Colonic mucosa (tissue), 4 donors: ENCODE measurements around the gene CD72. TPM values are rescaled to one million over a fixed set of nuclear protein-coding genes. Genes with fewer than 3 reads are reported as not detected.

ENCODE experiments used
- DNase-seq: peaks from one replicate; pipeline ENCODE4 v3.0.0-alpha.2; 2020
- H3K27ac ChIP-seq: fragments of 200-600 bp; one replicate; pipeline ENCODE4 v1.8.0; 2021
- H3K27me3 ChIP-seq: fragments of 200-600 bp; one replicate; pipeline ENCODE4 v1.8.0; 2021
- H3K36me3 ChIP-seq: fragments of 200-600 bp; one replicate; pipeline ENCODE4 v1.8.0; 2021
- H3K4me1 ChIP-seq: fragments of 200-600 bp; one replicate; pipeline ENCODE4 v1.8.0; 2021; ENCODE audit warnings: mild to moderate bottlenecking
- H3K4me3 ChIP-seq: fragments of 200-600 bp; one replicate; pipeline ENCODE4 v1.8.0; 2021
- H3K9ac ChIP-seq, 2 donors: one replicate each; pipeline ENCODE4 v1.7.0; 2013; ENCODE audit warnings: control low read depth in 2 of 2, low read depth in 2 of 2, low read length in 2 of 2
- H3K9me3 ChIP-seq: fragments of 200-600 bp; one replicate; pipeline ENCODE4 v1.8.0; 2021
- intact Hi-C: fragments of 100-400 bp; cut with DNase I; formaldehyde crosslinking; loops from one replicate; pipeline ENCODE4 v1.14.1; 2022
- total RNA-seq, 2 donors: library from RNA; stranded (reverse); fragmentation: NEBNext Ultra II Directional in 1 of 2; extraction: Animal tissue kit (Norgen Biotek cat#: 25700) in 1 of 2; gene quantifications; one replicate each; pipeline ENCODE4 v1.2.1, GENCODE V29; 2021
- TF ChIP-seq, protein P1 (sequence below): fragments of 200-600 bp; IDR thresholded peaks from one replicate; pipeline ENCODE4 v1.8.0; 2022; ENCODE audit warnings: antibody characterized with exemption, mild to moderate bottlenecking
- donor health status: healthy.
- donor health status: DM: no; HTN: no; CAD: no.
- donor health status: DM: no; HTN: no; CAD: no.

CD72 gene
- total RNA-seq, 2 donors from 2014 or later = 0.69 to 2.7 TPM

DNA sequence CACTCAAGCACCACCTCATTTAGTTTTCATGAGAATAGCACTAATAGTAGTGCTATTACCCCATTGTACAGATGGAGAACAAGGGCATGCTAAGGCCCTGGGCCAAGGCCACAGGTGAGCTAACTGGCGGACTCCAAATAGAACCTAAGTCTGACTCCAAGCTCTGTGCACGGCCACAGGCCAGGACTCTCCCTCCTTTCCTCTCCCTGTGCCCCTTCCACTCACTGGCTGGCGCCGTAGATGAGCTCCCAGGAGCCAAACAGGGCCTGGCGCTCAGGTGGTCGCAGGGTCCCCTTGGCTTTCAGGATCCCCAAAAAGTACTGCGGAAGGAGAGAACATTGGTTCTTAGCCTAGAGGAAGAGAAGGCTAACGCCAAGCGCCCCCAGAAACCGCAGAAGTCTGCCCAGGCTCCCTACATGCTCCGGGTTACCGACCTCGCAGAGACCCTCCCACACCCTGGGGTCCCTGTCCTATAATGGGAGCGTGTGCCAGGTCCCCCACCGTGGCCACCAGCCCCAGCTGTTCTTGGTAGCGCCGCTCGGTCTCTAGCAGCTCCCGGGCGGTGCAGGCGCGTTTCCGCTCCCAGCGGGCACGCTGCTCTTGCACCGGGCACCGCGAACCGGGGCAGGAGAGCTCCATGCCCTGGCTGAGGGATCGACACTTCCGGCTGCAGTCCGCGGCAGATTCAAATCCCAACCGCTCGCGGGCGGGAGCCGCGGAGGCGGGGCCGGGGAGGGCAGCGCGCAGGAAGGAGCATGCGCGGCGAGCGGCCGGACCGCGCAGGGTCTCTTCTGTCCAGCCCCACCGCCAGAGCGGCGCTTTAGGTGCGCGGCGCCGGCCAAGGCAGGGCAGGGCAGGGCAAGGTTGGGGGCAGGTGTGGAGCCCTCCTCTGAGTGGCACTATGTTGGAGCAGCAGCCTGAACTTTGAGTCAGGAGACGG, 46.6 kb upstream of the CD72 start, which contains the start of gene ARHGEF39:
TSS of gene ARHGEF39 (minus strand) at position 665 of the 940 bp plus-strand sequence. CDS start at position 639, 26 bp downstream.
- intact Hi-C loops = loop anchor here (5.0 kb wide), 1 partner anchor 68 kb away; the partner anchor contains the start of genes CREB3 and TLN1
- H3K4me3 ChIP-seq = peak within 1 kb of the TSS; percentile 49
- no peaks in the 10 kb centered on the region for H3K9me3 ChIP-seq
- peak within 1 kb of the TSS; percentile 80 to 81 for H3K9ac ChIP-seq
- H3K36me3 ChIP-seq = no peaks in the 10 kb centered on the region
- H3K27ac ChIP-seq = peak within 1 kb of the TSS; percentile 42
- no peaks in the 10 kb centered on the region for H3K27me3 ChIP-seq
- DNase-seq = peak; percentile 91
- peaks cover 17% of the 10 kb centered on the region for H3K4me1 ChIP-seq
- TF ChIP-seq, protein P1, sequence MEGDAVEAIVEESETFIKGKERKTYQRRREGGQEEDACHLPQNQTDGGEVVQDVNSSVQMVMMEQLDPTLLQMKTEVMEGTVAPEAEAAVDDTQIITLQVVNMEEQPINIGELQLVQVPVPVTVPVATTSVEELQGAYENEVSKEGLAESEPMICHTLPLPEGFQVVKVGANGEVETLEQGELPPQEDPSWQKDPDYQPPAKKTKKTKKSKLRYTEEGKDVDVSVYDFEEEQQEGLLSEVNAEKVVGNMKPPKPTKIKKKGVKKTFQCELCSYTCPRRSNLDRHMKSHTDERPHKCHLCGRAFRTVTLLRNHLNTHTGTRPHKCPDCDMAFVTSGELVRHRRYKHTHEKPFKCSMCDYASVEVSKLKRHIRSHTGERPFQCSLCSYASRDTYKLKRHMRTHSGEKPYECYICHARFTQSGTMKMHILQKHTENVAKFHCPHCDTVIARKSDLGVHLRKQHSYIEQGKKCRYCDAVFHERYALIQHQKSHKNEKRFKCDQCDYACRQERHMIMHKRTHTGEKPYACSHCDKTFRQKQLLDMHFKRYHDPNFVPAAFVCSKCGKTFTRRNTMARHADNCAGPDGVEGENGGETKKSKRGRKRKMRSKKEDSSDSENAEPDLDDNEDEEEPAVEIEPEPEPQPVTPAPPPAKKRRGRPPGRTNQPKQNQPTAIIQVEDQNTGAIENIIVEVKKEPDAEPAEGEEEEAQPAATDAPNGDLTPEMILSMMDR = no peak

DNA sequence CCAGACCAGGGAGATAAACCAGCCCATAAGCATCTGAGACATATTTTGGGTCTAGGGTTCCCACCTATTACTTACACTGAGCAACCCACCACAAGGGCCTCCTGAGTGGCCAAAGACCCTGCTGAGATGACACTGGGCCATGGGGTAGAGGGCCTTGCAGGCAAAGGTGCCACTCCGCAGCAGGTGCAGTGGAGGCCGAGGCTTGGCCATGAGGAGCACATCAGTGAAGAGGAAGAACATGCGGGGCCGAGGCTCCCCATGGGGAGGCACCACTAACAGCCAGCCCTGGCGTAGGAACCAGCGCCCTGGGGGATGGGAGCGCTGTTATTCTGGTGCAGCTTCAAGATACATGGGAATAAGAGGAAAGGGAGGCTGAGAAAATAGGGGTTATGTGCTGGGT, 44.2 kb upstream of the CD72 start:
- Histone ChIP-seq H3K27me3 (no peaks in the 10 kb centered on the region), H3K36me3 (no peaks in the 10 kb centered on the region), H3K9me3 (no peaks in the 10 kb centered on the region), H3K27ac (peak overlapping the region; percentile 81), H3K4me1 (peaks cover 24% of the 10 kb centered on the region), H3K9ac (no peak overlapping the region), H3K4me3 (no peak overlapping the region)
- DNase-seq = no peak
- intact Hi-C loops = loop anchor here (5.0 kb wide), 1 partner anchor 70 kb away; the partner anchor contains the start of genes CREB3 and TLN1
- TF ChIP-seq, protein P1 = no peak

DNA sequence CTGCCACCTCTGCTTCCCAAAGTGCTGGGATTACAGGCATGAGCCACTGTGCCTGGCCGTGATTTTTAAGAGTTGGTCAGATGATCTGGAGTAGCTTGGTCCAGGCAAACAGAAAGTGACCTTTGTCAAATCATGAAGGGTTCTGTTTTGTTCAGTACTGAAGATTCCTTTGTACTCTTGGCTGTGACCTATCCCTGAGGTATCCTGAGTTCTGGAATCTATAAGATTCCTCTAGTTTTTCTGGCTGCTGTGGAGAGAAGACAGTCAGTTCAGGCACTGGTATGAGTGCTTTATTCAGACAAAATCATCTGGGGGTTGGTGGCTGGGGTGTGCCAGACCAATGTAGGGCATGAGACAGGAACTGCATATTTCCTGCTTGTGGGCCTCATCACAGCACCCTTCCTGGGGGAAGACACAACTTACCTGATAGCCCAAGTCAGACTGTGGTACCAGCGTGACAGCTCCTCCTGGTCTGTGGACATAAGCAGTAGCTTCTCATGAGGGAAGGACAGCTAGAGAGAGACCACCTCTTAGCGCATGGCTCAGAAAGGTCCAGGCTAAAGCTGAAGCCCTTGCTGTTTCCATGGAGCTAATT, 43.6 kb upstream of the CD72 start:
- Histone ChIP-seq H3K4me1 (peaks cover 24% of the 10 kb centered on the region), H3K9me3 (no peaks in the 10 kb centered on the region), H3K27ac (peak overlapping the region; percentile 81), H3K4me3 (no peak overlapping the region), H3K27me3 (no peaks in the 10 kb centered on the region), H3K36me3 (no peaks in the 10 kb centered on the region), H3K9ac (peak overlapping the region in 1 of 2 donors; percentile 13)
- intact Hi-C loops = loop anchor here (5.0 kb wide), 1 partner anchor 70 kb away; the partner anchor contains the start of genes CREB3 and TLN1
- TF ChIP-seq, protein P1 = no peak
- DNase-seq = no peak

DNA sequence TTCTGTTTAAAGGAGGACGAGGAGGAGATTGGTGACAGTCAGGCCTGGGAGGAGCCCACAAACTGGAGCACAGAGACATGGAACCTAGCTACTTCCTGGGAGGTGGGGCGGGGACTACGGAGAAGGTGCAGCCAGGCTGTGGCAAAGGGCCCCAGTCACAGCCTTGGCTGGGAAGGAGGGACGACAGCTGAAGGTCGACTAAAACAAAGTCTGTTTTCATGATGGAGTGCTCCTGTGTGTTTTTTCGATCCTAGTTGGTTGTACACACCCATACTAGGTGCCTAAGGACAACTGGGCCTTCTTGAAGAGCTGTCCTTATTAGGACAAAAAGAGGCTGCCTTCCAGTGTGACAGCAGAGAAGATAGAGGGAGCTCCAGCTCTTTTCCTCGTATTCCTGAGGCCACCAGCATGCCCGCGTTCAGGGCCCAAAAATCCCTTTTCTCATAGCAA, 42.8 kb upstream of the CD72 start:
- TF ChIP-seq, protein P1 = peak; percentile 49
- H3K36me3 ChIP-seq = no peaks in the 10 kb centered on the region
- intact Hi-C loops = loop anchor here (5.0 kb wide), 1 partner anchor 71 kb away; the partner anchor contains the start of genes CREB3 and TLN1
- H3K27me3 ChIP-seq = no peaks in the 10 kb centered on the region
- peak overlapping the region; percentile 81 for H3K27ac ChIP-seq
- H3K9me3 ChIP-seq = no peaks in the 10 kb centered on the region
- no peak overlapping the region for H3K4me3 ChIP-seq
- peak overlapping the region; percentile 33 to 64 for H3K9ac ChIP-seq
- H3K4me1 ChIP-seq = peaks cover 24% of the 10 kb centered on the region
- DNase-seq = peak; percentile 65

DNA sequence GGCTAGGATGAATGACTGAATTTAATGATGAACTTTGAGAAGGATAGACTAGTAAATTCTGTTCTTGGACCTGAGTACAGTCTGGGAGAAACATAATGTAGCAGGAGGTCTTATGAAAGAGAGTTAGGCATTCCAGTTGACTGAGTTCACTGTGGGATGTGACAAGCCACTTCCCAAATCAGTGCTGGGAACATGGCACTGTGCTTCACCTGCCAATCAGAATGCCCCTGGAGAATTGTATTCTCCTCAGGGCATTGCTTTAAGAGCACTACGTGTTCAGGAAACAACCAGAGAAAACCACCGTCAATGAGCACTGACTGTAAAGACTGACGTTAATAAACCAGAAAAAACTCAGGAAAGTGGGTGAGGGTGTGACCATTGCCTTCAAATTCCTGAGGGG, 41.1 kb upstream of the CD72 start:
- Histone ChIP-seq H3K4me1 (peaks cover 24% of the 10 kb centered on the region), H3K36me3 (no peaks in the 10 kb centered on the region), H3K27me3 (no peaks in the 10 kb centered on the region), H3K27ac (peak overlapping the region; percentile 91), H3K9me3 (no peaks in the 10 kb centered on the region), H3K4me3 (peak overlapping the region; percentile 85), H3K9ac (peak overlapping the region in 1 of 2 donors; percentile 86)
- DNase-seq = no peak
- intact Hi-C loops = no loop called here
- TF ChIP-seq, protein P1 = no peak
